Neuron (in vitro differentiated cells): Measurements from ENCODE around the gene CDHR2.
"Not testable (repeated sequence)": the region's sequence is repeated elsewhere in the genome, so short reads cannot be mapped to it uniquely, and the experiment has no call there.

Source experiments
- H2AFZ ChIP-seq: one replicate; pipeline ENCODE4 v1.6.1; 2013; ENCODE audit warnings: low read depth, mild to moderate bottlenecking, inconsistent platforms, low read length, moderate library complexity
- H3K27me3 ChIP-seq: one replicate; pipeline ENCODE4 v1.6.1; 2013; ENCODE audit warnings: low read length; ENCODE audit not compliant: insufficient read depth
- H3K36me3 ChIP-seq: one replicate; pipeline ENCODE4 v1.6.1; 2013; ENCODE audit warnings: low read length; ENCODE audit not compliant: insufficient read depth
- H3K4me1 ChIP-seq: one replicate; pipeline ENCODE4 v1.6.1; 2013; ENCODE audit warnings: low read length; ENCODE audit not compliant: insufficient read depth
- H3K4me3 ChIP-seq: 2 replicates; pipeline ENCODE4 v1.5.1; 2013; ENCODE audit warnings: mild to moderate bottlenecking, low read length, moderate library complexity
- H3K9me3 ChIP-seq: one replicate; pipeline ENCODE4 v1.6.1; 2013; ENCODE audit warnings: low read length

CDHR2 gene

DNA sequence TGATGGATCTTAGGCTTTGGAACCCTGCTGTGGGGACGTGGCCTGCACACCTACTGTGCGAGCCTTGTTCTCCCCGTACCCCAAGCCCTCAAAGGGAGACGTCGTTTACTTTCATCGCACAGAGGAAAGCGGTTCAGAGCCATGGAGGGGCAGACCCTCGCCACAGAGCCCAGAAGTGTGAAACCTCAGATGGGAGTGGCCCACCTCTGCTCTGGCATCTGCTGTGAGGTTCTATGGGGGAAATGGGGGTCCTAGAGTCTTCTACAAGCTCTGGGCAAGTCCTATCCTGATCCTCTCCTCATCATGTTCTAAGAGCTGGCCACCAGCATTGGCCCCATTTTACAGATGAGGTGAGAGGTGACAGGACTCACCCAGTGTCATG lies 8.2 kb upstream of the CDHR2 start:
- Histone ChIP-seq H3K4me1 (peaks cover 24% of the 10 kb centered on the region), H2AFZ (no peak overlapping the region), H3K36me3 (no peaks in the 10 kb centered on the region), H3K27me3 (no peaks in the 10 kb centered on the region), H3K4me3 (no peak overlapping the region), H3K9me3 (no peaks in the 10 kb centered on the region)

DNA sequence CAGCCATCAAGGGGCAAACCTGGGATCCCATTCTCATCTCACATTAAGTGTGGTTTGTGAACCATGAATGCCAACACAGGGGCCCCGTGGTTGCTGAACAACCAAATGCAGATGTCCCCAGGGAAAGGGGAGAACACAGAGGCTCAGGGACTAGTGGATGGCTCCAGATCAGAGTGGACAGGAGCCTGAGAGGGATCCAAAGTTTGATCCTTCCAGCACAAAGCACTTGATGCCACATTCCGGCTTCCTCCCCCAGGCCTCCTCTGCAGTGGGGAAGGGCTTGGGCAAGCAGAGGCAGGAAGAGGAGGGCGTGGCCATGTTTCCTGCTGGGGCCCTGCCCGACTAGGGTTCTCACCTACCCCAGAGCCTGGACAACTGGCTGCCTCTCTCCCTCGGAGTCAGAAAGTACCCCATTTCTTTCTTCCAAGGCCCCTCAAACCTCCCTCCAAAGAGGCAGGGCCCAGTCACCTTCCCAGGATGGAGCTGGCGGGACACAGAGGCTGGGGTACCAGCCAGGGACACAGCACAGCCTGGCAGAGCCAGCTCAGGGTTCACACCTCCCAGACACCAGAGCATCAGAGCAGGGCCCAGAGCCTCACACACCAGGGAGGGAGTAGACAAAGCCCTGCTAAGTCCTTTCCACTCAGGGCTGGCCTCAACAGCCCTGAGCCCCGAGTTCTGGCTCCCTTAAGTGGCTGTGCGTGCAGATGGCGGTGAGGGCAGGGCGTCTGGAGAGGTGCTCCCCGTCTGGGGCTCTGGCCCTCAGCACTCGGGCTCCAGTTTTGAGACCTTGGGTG lies 7.6 kb upstream of the CDHR2 start:
- H3K27me3 ChIP-seq: no peaks in the 10 kb centered on the region
- H3K9me3 ChIP-seq: no peaks in the 10 kb centered on the region
- H3K4me3 ChIP-seq: no peak overlapping the region
- no peaks in the 10 kb centered on the region for H3K36me3 ChIP-seq
- peaks cover 22% of the 10 kb centered on the region for H3K4me1 ChIP-seq
- H2AFZ ChIP-seq: no peak overlapping the region

DNA sequence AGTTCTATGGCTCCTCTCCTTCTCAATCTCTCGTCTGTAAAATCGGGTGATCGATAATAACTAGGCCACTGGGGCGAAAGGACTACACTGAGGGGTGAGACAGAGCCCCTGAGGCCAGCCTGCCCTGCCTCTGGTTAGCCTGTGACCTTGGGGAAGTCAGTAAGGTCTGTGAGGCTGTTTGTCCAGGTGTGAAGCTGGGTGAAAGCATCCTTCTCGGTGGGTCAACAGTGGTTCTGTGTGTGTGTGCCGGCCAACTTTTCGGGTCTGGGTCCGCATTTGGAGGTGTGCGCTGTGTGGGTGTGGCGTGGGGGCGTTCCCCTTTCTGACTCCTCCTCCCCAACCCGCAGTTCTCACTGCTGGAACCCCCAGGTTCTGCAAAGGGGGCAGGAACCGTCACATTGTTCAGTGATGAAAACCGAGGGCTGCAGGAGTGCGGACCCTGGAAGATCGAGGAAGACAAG lies 7.0 kb upstream of the CDHR2 start:
- H3K27me3 ChIP-seq: no peaks in the 10 kb centered on the region
- peaks cover 22% of the 10 kb centered on the region for H3K4me1 ChIP-seq
- H3K36me3 ChIP-seq: no peaks in the 10 kb centered on the region
- H2AFZ ChIP-seq: no peak overlapping the region
- H3K4me3 ChIP-seq: peak overlapping the region; percentile 71
- no peaks in the 10 kb centered on the region for H3K9me3 ChIP-seq

DNA sequence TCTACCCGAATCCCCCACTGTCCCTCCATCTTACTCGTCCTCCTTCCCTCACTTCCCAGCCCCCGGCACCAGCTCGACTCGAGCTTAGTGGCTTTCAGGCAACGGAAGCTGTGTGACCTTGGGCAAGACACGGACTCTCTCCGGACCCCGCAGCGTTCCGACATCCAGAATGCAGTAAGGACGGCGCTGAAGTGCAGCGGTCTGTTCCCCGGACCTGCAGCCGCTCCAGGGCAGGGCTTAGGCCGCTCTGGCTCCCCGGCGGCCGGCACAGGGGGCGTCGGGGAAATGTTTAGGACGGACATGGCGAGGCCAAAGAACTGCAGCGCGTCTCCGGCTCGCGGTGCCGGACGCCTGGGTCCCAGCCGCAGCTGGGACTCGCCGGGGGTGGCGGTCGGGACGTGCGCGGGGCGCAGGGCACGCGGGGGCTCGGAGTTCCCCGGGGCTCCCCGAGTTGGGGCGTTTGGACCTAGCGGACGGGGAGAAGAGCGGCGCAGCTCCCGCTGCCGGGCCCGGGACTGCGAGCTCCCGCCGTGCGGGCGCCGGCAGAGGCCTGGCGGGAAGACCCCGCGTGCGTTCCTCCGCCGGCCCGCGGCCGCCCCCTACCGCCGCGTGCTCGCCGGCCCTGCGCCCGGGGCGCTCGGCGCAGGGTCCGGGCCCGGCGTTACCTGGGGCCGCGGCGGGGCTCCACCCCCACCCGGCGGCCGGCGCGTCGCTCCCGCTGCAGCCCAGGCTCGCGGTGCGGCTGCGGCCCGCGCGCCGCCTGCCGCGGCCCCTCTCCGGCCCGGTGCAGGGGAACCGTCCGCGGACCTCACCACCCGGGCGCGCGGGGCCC lies 6.3 kb upstream of the CDHR2 start:
- H3K4me3 ChIP-seq: peak overlapping the region; percentile 71
- H3K4me1 ChIP-seq: peaks cover 22% of the 10 kb centered on the region
- peaks cover under 1% of the 10 kb centered on the region for H3K27me3 ChIP-seq
- H3K36me3 ChIP-seq: no peaks in the 10 kb centered on the region
- peak overlapping the region; percentile 97 for H2AFZ ChIP-seq
- no peaks in the 10 kb centered on the region for H3K9me3 ChIP-seq

DNA sequence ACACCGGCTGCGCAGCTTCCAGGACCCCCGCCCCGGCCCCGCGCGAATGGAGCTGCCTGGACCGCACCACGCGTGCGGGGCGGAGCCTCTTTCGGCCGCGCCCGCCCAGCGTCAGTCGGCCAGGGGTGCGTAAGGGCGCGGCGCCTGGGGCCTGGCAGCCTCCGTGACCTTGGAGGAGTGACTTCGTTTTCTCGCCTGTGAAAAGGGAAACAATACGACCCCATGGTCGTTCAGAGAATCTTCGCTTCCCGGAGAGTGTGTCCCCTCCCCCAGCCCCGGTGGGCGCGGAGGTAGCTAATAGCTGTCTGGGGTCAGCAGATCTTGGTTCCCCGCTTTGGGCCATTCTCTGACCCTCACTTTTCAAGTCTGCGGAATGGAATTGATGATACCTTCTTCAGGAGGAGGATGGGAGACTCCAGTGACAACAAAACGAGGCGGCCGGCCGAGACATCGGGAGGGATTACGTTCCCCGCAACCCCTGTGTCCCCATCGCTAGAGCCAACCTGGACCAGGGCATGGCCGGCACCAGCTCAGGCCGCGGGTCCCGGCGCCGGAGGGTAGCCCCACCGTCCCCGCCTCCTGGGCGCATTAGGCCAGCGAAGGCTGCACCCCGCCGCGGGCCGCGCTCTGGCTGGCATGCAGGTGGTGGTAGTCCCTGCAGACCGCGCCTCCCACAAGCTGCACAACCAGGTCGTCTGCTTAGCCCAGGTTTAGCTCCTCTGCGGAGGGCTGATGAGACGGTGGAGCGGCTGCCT lies 5.5 kb upstream of the CDHR2 start:
- Histone ChIP-seq H3K4me1 (peaks cover 17% of the 10 kb centered on the region), H3K4me3 (peak overlapping the region; percentile 71), H3K36me3 (no peaks in the 10 kb centered on the region), H3K27me3 (peaks cover 5% of the 10 kb centered on the region), H3K9me3 (no peaks in the 10 kb centered on the region), H2AFZ (peak overlapping the region; percentile 97)

DNA sequence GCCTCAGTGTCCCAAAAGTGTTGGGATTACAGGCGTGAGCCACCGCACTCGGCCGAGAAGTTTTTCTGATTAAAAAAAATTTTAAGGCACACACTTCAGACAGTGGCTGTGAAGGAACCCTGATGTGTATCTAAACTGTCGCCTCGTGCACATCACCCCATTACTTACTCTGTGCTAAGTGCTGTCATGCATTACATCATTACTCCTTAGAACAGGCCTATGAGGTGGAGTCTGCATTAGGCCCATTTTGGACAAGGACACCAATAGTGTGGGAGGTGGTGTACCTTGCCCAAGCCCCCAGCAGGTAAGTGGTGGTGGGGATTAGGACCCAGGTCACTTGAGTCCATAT lies 3.8 kb upstream of the CDHR2 start:
- H3K4me1 ChIP-seq: peaks cover 17% of the 10 kb centered on the region
- no peaks in the 10 kb centered on the region for H3K36me3 ChIP-seq
- H3K27me3 ChIP-seq: peaks cover 9% of the 10 kb centered on the region
- no peak overlapping the region for H3K4me3 ChIP-seq
- no peaks in the 10 kb centered on the region for H3K9me3 ChIP-seq
- H2AFZ ChIP-seq: no peak overlapping the region

DNA sequence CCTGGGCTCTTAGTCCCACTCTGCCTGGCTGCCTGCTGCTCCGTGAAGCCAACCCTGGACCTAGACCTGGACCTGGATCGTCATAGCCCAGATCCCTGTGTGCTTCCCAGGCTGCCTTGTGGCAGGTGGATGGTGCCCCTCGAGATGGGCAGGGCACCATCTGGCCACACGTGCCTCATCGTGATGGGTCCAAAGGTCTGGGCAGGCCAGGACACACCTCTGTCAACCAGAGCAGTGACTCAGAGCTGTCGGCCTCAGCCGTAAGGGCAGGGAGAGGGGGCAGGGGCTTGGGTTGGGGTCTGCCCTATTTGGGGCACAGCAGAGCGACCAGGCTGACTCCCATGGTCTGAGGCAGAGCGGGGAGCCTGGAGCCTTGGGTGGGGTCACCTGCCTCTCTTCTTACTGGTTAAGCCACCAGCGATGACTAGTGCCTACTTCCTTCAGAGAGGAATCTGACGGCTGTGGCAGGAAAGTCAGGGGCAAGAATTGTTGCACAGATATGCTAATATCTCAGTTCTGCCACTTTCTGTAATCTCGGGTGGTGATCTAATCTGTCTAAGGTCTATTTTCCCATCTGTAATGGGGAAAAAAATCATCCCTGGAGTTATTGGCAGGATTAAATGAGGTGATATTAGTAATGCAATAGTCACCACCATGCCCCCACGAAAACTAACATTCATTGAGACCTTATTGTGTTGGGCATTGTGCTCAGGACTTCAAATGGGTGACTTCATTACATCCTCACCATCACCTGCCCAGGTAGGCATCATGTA lies 3.2 kb upstream of the CDHR2 start:
- H3K4me3 ChIP-seq: no peak overlapping the region
- H3K27me3 ChIP-seq: peaks cover 9% of the 10 kb centered on the region
- H2AFZ ChIP-seq: no peak overlapping the region
- H3K9me3 ChIP-seq: no peaks in the 10 kb centered on the region
- H3K36me3 ChIP-seq: no peaks in the 10 kb centered on the region
- H3K4me1 ChIP-seq: peaks cover 17% of the 10 kb centered on the region

DNA sequence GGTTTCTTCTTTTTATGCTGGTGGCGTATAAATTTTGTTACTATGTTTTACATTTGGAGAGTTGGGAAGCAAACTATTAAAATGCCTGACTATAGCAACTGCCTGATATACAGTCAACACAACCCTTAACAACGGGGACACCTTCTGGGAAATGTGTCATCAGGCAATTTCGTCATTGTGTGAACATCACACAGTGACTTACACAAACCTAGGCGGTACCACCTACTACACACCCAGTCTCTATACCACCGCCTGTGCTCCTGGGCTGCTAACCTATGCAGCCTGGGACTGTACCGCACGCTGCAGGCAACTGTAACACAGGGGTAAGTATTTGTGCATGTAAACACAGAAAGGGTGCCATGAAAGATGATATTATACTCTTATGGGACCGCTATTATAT lies 1.3 kb upstream of the CDHR2 start:
- no peak overlapping the region for H3K4me3 ChIP-seq
- peaks cover 18% of the 10 kb centered on the region for H3K27me3 ChIP-seq
- H3K36me3 ChIP-seq: no peaks in the 10 kb centered on the region
- H3K9me3 ChIP-seq: no peaks in the 10 kb centered on the region
- H3K4me1 ChIP-seq: peaks cover 7% of the 10 kb centered on the region
- no peak overlapping the region for H2AFZ ChIP-seq

DNA sequence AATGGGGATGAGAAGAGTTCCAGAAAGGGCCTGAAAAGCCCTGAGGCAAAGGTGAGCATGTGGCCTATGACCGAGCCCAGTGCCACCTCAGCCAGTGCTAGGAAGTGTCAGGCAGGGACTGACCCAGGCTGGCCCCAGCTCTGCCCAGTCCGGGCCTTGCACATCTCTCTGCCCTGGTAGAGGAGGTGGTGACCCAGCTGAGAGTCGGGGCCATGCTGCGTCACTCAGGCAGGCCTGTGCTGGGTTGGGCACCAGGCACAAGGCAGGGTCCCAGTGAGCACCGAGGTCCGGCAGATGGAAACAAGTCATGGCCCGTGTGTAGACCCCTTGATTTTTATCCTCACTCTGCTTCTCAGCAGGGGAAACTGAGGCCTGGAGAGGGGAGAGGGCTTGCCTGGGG lies 729 bp downstream of the CDHR2 start:
- H3K4me1 ChIP-seq: peaks cover 6% of the 10 kb centered on the region
- no peak overlapping the region for H3K4me3 ChIP-seq
- H3K9me3 ChIP-seq: no peaks in the 10 kb centered on the region
- H3K36me3 ChIP-seq: no peaks in the 10 kb centered on the region
- H2AFZ ChIP-seq: no peak overlapping the region
- H3K27me3 ChIP-seq: peaks cover 18% of the 10 kb centered on the region

DNA sequence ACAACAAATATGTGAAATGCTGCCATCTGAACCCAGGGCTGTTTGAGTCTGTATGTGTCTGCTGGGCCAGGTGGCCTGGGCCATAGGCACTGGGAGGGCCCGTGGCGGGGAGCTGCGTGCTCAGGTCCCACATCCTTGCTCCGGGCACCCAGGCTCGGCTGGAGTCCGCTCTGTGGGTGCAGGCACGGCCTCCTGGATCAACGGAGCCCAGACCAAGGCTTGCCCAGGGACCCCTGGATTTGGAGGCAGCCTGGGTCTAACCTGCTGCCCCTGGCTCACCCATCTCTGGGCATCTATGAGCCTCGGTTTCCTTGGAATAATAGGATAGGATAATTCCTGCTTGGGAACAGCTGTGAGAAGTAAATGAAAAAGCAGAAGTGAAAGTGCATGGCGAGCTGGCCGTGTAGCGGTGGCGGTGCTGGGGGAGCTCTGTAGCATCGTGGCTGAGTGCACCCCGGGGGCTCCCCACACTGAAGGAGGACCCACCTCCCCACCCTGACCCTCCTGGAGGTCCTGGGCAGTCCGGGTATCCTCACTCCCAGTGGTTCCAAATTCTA lies 1.2 kb downstream of the CDHR2 start:
- H3K9me3 ChIP-seq: no peaks in the 10 kb centered on the region
- H3K4me3 ChIP-seq: no peak overlapping the region
- H3K4me1 ChIP-seq: peaks cover 6% of the 10 kb centered on the region
- peaks cover 18% of the 10 kb centered on the region for H3K27me3 ChIP-seq
- H3K36me3 ChIP-seq: no peaks in the 10 kb centered on the region
- H2AFZ ChIP-seq: no peak overlapping the region

DNA sequence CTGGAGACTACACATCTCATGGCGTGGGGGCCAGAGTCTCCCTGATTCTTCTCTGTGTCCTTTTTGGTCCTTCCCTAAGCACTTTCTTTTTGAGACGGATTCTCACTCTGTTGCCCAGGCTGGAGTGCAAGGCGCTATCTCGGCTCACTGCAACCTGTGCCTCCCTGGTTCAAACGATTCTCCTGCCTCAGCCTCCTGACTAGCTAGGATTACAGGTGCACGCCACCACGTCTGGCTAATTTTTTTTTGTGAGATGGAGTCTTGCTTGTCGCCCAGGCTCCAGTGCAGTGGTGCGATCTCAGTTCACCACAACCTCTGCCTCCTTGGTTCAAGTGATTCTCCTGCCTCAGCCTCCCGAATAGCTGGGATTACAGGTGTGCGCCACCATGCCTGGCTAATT lies 1.8 kb downstream of the CDHR2 start:
- H3K4me1 ChIP-seq, H3K9me3 ChIP-seq, H3K4me3 ChIP-seq, H2AFZ ChIP-seq, H3K36me3 ChIP-seq: not testable (repeated sequence)
- H3K27me3 ChIP-seq: peaks cover 18% of the 10 kb centered on the region

DNA sequence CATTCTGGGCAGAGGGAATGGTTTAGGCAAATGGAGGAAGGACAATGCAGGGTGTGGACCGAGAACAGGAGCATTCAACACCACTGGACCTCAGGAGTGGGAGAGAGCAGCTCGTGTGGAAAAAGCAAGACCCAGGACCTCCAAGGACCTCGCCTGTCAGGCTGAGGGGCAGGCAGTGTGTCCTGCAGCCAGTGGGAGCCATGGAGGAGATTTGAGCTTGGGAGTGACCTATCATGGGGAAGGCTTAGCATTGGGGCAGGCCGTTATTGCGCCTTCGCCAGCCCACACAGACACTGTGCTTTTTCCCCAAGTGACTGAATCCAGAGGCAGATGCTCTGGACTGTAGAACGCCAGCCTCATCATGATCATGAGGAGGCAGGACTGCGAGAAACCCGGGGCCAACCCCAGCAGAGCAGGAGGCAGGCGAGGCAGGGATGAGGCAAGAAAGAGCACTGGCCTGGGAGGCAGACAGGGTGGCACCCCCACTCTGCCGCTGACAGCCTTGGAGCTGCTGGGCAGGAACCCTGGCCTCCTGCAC lies 3.3 kb downstream of the CDHR2 start:
- Histone ChIP-seq H3K9me3 (no peaks in the 10 kb centered on the region), H3K4me3 (no peak overlapping the region), H3K36me3 (no peaks in the 10 kb centered on the region), H3K27me3 (peaks cover 18% of the 10 kb centered on the region), H3K4me1 (peaks cover 6% of the 10 kb centered on the region), H2AFZ (no peak overlapping the region)
